Natural killer cell (primary cell): ENCODE measurements around the gene ASTN2. TPM values are rescaled to one million over a fixed set of nuclear protein-coding genes. Genes with fewer than 3 reads are reported as not detected.

Source experiments
- ATAC-seq, 3 donors: fragments of 150-1000 bp in 2 of 3; fragments of 200-7000 bp in 1 of 3; cut with Tn5 transposase; 1 replicate in 1 of 3; 2 replicates in 2 of 3; pipeline ENCODE4 v1.10.0; 2021; ENCODE audit warnings: mild to moderate bottlenecking in 2 of 3, moderate library complexity in 2 of 3
- DNase-seq, 2 donors: peaks; one replicate each; pipeline versions ENCODE4 v3.0.0 to v3.0.0-alpha.2; 2013 to 2021; ENCODE audit warnings: mixed read lengths in 1 of 2
- H3K27ac ChIP-seq: one replicate; pipeline ENCODE4 v1.5.1; 2013; ENCODE audit warnings: mild to moderate bottlenecking, low read length
- H3K27me3 ChIP-seq: one replicate; pipeline ENCODE4 v1.6.1; 2013; ENCODE audit warnings: low read length; ENCODE audit not compliant: control insufficient read depth, insufficient read depth
- H3K36me3 ChIP-seq: one replicate; pipeline ENCODE4 v1.6.1; 2013; ENCODE audit warnings: low read length; ENCODE audit not compliant: control insufficient read depth, insufficient read depth
- H3K4me1 ChIP-seq: one replicate; pipeline ENCODE4 v1.6.1; 2013; ENCODE audit warnings: low read length; ENCODE audit not compliant: control insufficient read depth, insufficient read depth
- H3K4me3 ChIP-seq: one replicate; pipeline ENCODE4 v1.5.1; 2013; ENCODE audit warnings: low read length
- H3K9me3 ChIP-seq: one replicate; pipeline ENCODE4 v1.6.1; 2013; ENCODE audit warnings: low read length; ENCODE audit not compliant: control insufficient read depth, insufficient read depth
- H3K27ac Mint-ChIP-seq, 2 donors: one replicate each; pipeline ENCODE4 v1.8.0; 2022; ENCODE audit warnings: mild to moderate bottlenecking in 2 of 2, mixed read lengths in 2 of 2, moderate library complexity in 1 of 2
- H3K27me3 Mint-ChIP-seq, 2 donors: one replicate each; pipeline ENCODE4 v1.8.0; 2022; ENCODE audit warnings: low read depth in 2 of 2, mixed read lengths in 2 of 2
- H3K36me3 Mint-ChIP-seq: one replicate; pipeline ENCODE4 v1.8.0; 2022; ENCODE audit warnings: mixed read lengths
- H3K4me1 Mint-ChIP-seq, 2 donors: one replicate each; pipeline ENCODE4 v1.8.0; 2022; ENCODE audit warnings: mixed read lengths in 2 of 2
- H3K4me3 Mint-ChIP-seq: one replicate; pipeline ENCODE4 v1.8.0; 2022; ENCODE audit warnings: mild to moderate bottlenecking, moderate library complexity, mixed read lengths
- H3K9me3 Mint-ChIP-seq, 2 donors: one replicate each; pipeline ENCODE4 v1.8.0; 2022; ENCODE audit warnings: mixed read lengths in 2 of 2
- CTCF ChIP-seq: fragments of 200-600 bp; IDR thresholded peaks from one replicate; pipeline ENCODE4 v1.8.0; 2022; ENCODE audit warnings: antibody characterized with exemption
- WGBS: methylation state at CpG from one replicate; pipeline ENCODE4 v1.1.7; 2013; ENCODE audit warnings: missing lambda C conversion rate; ENCODE audit not compliant: insufficient coverage; 5-methylcytosine and 5-hydroxymethylcytosine counted together
- intact Hi-C: fragments of 100-400 bp; cut with micrococcal nuclease; formaldehyde crosslinking; loops from one replicate; pipeline ENCODE4 v1.14.2; 2022
- total RNA-seq, 4 donors: library from RNA; stranded (reverse); fragments of 120-200 nt in 1 of 4; gene quantifications; one replicate each; pipeline versions ENCODE4 v1.2.3 to v1.2.4, GENCODE V29; 2013 to 2022

Gene ASTN2
- total RNA-seq, 3 donors from 2014 or later (not counting 1 experiment from before 2014, with no cell fraction given), result 3.0 to 3.5 (median 3.2) TPM

GRCh38 chr9:117284414-117284813 is 130.4 kb downstream of the ASTN2 start:
- intact Hi-C loops, result no loop called here
- no peaks in the 10 kb centered on the region for H3K4me1 Mint-ChIP-seq
- 94% methylated on average over 1 of the region's 1 CpG for WGBS

GRCh38 chr9:117282541-117282940 is 132.3 kb downstream of the ASTN2 start:
- Mint-ChIP-seq H3K4me1 (no peaks in the 10 kb centered on the region), H3K9me3 (peaks cover 4 to 7% of the 10 kb centered on the region in 2 donors), H3K27me3 (no peaks in the 10 kb centered on the region), H3K4me3 (no peak overlapping the region), H3K36me3 (no peaks in the 10 kb centered on the region), H3K27ac (no peak overlapping the region)
- no peak for DNase-seq
- H3K4me3 ChIP-seq, result no peak overlapping the region
- no peaks in the 10 kb centered on the region for H3K4me1 ChIP-seq
- no peaks in the 10 kb centered on the region for H3K9me3 ChIP-seq
- intact Hi-C loops, result no loop called here
- no peaks in the 10 kb centered on the region for H3K36me3 ChIP-seq
- no peak for TF ChIP-seq CTCF
- 89% methylated on average over 2 of the region's 2 CpGs for WGBS
- H3K27ac ChIP-seq, result no peak overlapping the region
- no peaks in the 10 kb centered on the region for H3K27me3 ChIP-seq
- ATAC-seq, result no peak

More at GRCh38 chr9:117284414-117284813, 130.4 kb downstream of the ASTN2 start:
- TF ChIP-seq CTCF, result no peak
- Histone ChIP-seq H3K9me3 (no peaks in the 10 kb centered on the region), H3K27ac (no peak overlapping the region), H3K27me3 (no peaks in the 10 kb centered on the region), H3K36me3 (no peaks in the 10 kb centered on the region), H3K4me3 (no peak overlapping the region), H3K4me1 (no peaks in the 10 kb centered on the region)
- Mint-ChIP-seq H3K27ac (no peak overlapping the region), H3K9me3 (peaks cover 4 to 7% of the 10 kb centered on the region in 2 donors), H3K4me3 (no peak overlapping the region), H3K27me3 (no peaks in the 10 kb centered on the region), H3K36me3 (no peaks in the 10 kb centered on the region)
- DNase-seq (no peak), ATAC-seq (no peak)

GRCh38 chr9:117278471-117279035 is 136.3 kb downstream of the ASTN2 start:
- Histone ChIP-seq H3K9me3 (no peaks in the 10 kb centered on the region), H3K27ac (no peak overlapping the region), H3K4me1 (no peaks in the 10 kb centered on the region), H3K36me3 (no peaks in the 10 kb centered on the region), H3K27me3 (no peaks in the 10 kb centered on the region), H3K4me3 (no peak overlapping the region)
- no peak overlapping the region for H3K27ac Mint-ChIP-seq
- no peaks in the 10 kb centered on the region for H3K4me1 Mint-ChIP-seq
- peaks cover 4 to 10% of the 10 kb centered on the region in 2 donors for H3K9me3 Mint-ChIP-seq
- DNase-seq (no peak), ATAC-seq (no peak)
- H3K36me3 Mint-ChIP-seq, result no peaks in the 10 kb centered on the region
- no peak overlapping the region for H3K4me3 Mint-ChIP-seq
- intact Hi-C loops, result no loop called here
- H3K27me3 Mint-ChIP-seq, result no peaks in the 10 kb centered on the region
- 88% methylated on average over 7 of the region's 7 CpGs for WGBS
- TF ChIP-seq CTCF, result no peak

- WGBS, result 87% methylated on average over 4 of the region's 4 CpGs
- no peak overlapping the region for H3K27ac ChIP-seq
- H3K27me3 ChIP-seq, result no peaks in the 10 kb centered on the region
- no peaks in the 10 kb centered on the region for H3K9me3 ChIP-seq
- no peak overlapping the region for H3K27ac Mint-ChIP-seq
- H3K4me3 ChIP-seq, result no peak overlapping the region
- ATAC-seq (no peak), DNase-seq (no peak)
- no peaks in the 10 kb centered on the region for H3K4me1 ChIP-seq
- intact Hi-C loops, result no loop called here
- no peaks in the 10 kb centered on the region for H3K4me1 Mint-ChIP-seq
- TF ChIP-seq CTCF, result no peak
- no peaks in the 10 kb centered on the region for H3K36me3 Mint-ChIP-seq
- H3K9me3 Mint-ChIP-seq, result peaks cover 4 to 10% of the 10 kb centered on the region in 2 donors
- no peaks in the 10 kb centered on the region for H3K27me3 Mint-ChIP-seq
- H3K36me3 ChIP-seq, result no peaks in the 10 kb centered on the region
- no peak overlapping the region for H3K4me3 Mint-ChIP-seq
These were observed 136.8 kb downstream of the ASTN2 start for GRCh38 chr9:117278020-117278419.
